ENCODE measurements around the gene CNNM3. TPM values are rescaled to one million over a fixed set of nuclear protein-coding genes. Genes with fewer than 3 reads are reported as not detected.
A peak's percentile ranks its signal among the peaks of the same experiment; 100 is the strongest.
"Not testable (repeated sequence)": the region's sequence is repeated elsewhere in the genome, so short reads cannot be mapped to it uniquely, and the experiment has no call there.

Gene CNNM3
- total RNA-seq, 1 donor from 2014 or later: 6.1 TPM

- no peak for ATAC-seq
Observed at GRCh38 chr2:96841701-96842495, 25.8 kb downstream of the CNNM3 start.

- ATAC-seq: no peak
Observed at GRCh38 chr2:96842600-96842999, 26.5 kb downstream of the CNNM3 start.

DNA sequence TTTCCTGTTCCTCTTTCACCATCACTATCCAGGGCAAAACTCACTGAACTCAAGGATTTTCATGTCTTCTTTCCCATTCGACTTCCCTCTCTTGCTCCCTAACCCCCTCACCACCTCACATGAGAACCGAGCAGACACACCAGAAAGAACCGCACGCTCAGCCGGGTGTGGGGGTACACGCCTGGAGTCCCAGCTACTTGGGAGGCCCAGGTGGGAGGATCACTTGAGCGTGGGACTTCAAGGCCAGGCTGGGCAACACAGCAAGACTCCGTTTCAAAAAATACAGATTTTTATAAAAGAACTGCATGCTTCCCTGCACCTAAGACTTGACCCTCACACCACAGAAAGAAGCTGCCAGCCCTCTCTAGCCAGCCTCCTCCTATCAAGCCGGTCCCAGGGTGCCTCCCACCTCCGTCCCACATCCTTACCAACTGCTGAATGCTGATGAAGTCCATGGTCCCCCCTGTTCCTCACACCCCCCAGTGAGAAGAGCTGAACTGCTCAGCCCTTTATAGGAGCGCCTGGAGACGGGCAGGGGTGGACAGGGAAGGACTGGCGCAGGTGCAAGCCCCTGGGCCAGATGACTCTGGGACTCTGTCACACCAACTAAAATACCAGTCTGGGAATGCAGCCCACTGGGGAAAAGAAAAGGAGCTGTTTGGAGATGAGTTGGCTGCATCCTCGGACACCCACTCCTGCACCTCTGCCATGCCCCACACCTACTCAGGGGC, 27.6 kb downstream of the CNNM3 start, which contains the start of gene ANKRD23:
TSS of gene ANKRD23 (minus strand) at position 484 of the 731 bp plus-strand sequence. CDS start at position 455, 29 bp downstream.
- ATAC-seq: no peak

GRCh38 chr2:96844405-96844808, 28.3 kb downstream of the CNNM3 start:
- ATAC-seq: no peak

GRCh38 chr2:96846825-96847224, 30.8 kb downstream of the CNNM3 start:
- no peak for ATAC-seq

GRCh38 chr2:96847586-96847985, 31.5 kb downstream of the CNNM3 start:
- ATAC-seq: no peak

- ATAC-seq: no peak
Observed at GRCh38 chr2:96848264-96848663, 32.2 kb downstream of the CNNM3 start.

- no peak for ATAC-seq
Observed at GRCh38 chr2:96852667-96853066, 36.6 kb downstream of the CNNM3 start.

- ATAC-seq: no peak
Observed at GRCh38 chr2:96853321-96853720, 37.3 kb downstream of the CNNM3 start.

GRCh38 chr2:96856776-96857666, 41.0 kb downstream of the CNNM3 start:
- peak; percentile 0 for ATAC-seq

GRCh38 chr2:96857667-96858372, 41.8 kb downstream of the CNNM3 start, which contains the start of gene ANKRD39:
Gene ANKRD39 (minus strand): TSS chr2:96858016. CDS start chr2:96857987, 29 bp downstream.
- ATAC-seq: peak; percentile 97

- ATAC-seq: no peak
Observed at GRCh38 chr2:96859099-96859649, 43.1 kb downstream of the CNNM3 start.

DNA sequence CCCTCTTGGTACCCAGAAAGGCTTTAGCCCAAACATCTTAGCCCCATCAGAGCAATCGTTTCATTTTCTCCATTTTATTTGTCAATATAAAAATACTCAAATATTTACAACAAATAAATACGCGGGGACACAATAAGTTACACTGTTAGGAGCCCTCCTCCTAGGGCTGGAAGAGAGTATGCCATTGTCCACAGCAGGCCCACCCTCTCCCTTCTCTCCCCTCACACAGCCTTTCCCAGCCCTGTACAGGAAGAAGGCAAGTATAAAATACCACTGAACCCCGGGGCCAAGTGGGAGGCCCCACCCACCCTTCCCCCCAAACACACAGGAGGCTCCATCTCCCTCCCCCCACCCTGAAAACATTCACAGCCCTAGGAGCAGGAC, 43.6 kb downstream of the CNNM3 start:
- no peak for ATAC-seq

DNA sequence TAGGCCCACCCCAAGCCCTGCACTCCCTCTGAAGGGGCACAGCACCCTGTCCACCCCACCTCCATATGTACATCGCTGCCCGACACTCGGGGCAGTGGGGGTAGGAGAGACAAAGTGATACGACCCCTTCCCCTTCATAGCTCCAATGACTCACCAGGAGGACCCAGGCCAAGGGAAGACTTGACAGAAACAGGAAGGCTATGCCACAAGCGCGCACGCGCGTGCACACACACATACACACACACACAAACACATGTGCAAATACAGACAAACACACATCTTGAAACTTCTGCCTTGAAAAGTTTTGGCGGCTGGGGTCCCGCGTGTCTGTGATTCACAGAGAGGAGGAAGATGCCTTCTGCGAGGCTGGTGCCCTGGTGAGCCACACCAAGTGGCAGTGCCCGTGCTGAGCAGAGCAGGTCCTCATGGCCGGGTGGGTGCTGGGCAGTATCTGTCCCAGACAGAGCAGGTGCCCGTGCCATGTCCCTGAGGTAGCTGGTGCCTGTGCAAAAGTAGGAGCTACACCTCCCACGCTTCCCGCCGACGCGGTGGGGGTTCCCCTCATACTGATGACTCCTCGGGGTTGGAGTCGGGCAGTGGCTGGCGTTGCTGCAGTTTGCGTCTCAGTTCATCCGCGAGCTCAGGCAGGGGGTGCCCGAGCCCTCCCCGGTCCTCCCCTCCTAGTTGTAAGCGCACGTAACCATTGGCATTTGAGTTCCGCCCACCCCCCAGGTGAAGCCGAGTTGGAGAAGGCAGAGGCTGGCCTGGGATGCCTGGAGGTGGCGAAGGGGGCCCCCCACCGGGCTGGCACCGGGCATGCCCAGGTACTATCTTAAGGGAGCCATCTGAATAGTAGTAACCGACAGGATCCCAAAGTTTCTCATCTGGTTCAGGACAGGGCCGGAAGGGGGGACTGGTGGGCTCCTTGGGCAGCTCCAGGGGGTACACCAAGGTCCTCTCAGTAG, 44.3 kb downstream of the CNNM3 start:
- no peak for ATAC-seq

DNA sequence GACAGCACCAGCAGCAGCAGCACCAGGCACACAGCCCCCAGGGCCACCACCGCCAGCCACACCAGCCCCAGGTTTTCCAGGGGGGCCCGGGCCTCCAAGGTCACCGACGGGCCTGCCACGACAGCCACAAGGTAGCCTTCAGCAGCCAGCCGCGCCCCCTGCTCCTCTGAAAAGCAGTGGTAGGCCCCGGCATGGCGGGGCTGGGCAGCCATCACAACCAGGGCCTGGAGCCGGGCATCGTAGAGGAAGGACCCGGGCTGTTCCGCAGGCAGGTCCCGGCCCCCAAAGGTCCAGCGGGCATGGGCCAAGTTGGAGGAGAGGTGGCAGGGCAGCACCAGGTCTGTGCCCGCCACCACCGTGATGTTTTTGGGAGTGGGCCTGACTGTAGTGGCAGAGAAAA, 45.0 kb downstream of the CNNM3 start:
- no peak for ATAC-seq

DNA sequence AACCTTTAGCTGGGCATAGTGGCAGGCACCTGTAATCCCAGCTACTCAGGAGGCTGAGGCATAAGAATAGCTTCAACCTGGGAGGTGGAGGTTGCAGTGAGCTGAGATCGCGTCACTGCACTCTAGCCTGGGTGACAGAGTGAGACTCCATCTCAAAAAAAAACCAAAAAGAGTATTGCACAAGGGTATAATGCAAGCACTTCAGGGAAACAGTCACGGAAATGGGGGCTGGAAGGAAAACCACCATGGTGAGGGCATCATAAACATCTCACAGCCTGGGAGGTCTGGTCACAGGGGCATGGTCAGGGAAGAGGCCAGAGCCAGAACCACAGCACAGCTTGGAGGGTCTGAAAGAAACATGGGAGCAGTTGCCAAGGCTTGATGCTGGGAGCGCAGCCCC, 47.0 kb downstream of the CNNM3 start:
- not testable (repeated sequence) for ATAC-seq

- no peak for ATAC-seq
Observed at GRCh38 chr2:96863575-96864342, 47.7 kb downstream of the CNNM3 start.

DNA sequence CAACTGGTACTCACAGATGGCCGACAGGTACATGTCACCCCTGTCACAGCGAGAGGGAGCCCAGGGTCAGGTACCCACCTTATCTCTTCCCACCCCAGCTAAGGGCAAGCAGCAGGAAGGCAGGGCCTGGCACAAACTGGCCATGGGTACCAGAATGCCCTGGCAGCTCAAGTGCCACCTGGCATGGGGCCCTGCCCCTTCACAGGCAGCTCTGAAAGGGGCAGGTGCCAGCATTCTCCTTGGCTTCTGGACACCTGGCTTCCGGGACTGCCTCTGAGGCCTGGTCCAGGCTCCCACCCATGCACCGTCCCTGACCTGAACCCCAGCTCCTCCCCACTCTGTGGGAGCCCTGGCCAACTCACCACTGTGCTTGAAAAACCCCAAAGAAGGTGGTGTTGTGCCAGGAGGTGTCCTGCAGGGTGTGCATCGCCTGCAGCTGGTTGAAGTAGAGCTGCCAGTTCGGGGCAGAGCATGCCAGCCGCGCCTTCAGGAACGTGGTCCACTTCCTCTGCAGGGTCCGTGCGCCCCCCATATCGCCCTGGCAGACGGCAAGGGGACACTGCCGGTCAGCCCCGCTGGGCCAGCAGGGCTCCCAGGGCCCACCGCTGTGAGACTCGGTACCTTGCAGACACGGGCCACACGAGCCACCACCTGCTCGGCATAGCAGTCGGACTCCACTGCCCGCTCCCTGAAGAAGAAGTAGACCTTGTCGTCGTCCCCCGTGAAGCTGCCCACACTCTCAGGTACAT, 48.4 kb downstream of the CNNM3 start:
- ATAC-seq: no peak

DNA sequence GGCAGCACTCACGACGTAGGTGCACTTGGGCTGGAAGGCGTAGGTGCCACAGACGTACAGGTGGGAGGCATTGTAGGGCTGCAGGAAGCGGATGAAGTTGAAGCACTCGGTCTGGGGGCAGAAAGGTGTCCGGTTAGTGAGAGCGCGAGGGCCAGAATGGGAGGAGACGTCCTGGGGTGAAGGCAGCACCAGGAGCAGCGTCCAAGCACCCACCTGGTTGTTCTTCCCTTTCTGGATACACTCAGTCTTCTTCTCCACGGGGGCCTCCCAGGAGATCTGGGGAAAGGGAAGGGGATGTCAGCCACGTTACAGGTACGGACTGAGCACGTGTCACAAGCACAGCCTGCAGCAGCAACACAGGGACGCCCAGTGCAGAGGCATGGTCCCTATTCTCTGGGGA, 49.6 kb downstream of the CNNM3 start:
- no peak for ATAC-seq
